HG02759 (cell line): ENCODE measurements around the gene TRAPPC2L.
A peak's percentile ranks its signal among the peaks of the same experiment; 100 is the strongest.

ENCODE experiments used
- ATAC-seq: cut with Tn5 transposase; IDR thresholded peaks from one replicate; pipeline ENCODE4 v1.9.1; 2021; ENCODE audit warnings: mild to moderate bottlenecking, moderate library complexity; ENCODE audit not compliant: unreplicated experiment

TRAPPC2L gene

DNA sequence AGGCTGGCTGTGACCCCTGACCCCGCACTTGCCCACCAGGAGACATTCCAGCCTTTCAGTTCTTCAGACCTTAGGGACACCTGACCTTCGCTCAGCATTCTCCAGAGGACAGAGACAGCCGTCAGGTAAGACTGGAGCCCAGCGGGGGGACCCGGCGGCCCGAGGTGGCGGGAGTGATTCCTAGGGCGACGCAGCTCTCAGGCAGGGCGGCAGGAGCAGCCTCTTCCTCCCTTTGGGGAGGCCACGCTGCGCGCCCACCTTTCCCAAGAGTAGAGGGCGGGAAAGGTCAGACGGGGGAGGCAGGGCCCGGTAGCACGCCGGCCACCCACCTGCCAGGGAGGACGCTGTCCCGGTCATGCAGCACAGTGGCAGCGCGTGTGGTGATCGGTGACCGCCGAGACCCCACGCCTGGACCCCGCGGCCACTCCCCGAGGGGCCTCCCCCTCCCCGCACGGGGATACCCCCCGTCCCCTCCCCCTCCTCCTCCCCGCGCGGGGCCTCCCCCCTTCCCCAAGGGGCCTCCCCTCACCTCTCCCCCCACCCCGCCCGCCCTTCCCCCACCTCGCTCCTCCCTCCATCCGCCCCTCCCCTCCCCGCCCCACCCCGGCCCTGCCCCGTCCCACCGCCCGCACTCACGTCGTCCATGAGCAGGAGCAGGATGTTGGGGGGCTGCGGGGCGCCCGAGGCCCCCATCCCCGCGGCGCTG is 652 bp upstream of the TRAPPC2L start:
- ATAC-seq, result no peak

DNA sequence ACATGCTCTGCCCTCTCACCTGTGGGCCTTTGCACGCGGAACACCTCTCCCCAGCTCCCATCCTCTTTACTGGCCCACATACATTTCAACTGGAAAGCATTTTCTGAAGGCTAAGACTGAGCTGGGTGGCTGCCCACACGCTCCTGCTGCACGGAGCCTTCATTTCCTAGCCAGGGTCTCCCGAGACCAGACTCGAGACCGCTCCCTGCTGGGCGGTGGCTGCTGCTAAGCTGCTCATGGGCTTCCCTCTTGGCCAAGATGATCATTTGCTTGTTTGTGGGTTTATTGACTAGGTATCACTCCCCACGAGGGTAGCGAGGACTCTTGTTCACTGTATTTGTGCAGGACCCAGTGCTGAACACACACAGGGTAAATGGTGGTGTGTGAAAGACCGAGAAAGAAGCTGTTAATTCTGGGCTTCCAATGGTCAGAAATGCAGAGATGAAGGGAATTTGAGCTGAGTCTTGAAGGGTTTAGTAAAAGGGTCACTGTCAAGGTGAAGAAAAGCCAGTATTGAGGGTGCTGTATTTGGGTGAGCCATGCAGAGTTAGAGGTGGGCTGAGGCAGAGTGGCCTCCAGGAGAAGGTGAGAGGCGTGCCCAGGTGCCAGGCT is 907 bp downstream of the TRAPPC2L start:
- ATAC-seq, result peak; percentile 42

DNA sequence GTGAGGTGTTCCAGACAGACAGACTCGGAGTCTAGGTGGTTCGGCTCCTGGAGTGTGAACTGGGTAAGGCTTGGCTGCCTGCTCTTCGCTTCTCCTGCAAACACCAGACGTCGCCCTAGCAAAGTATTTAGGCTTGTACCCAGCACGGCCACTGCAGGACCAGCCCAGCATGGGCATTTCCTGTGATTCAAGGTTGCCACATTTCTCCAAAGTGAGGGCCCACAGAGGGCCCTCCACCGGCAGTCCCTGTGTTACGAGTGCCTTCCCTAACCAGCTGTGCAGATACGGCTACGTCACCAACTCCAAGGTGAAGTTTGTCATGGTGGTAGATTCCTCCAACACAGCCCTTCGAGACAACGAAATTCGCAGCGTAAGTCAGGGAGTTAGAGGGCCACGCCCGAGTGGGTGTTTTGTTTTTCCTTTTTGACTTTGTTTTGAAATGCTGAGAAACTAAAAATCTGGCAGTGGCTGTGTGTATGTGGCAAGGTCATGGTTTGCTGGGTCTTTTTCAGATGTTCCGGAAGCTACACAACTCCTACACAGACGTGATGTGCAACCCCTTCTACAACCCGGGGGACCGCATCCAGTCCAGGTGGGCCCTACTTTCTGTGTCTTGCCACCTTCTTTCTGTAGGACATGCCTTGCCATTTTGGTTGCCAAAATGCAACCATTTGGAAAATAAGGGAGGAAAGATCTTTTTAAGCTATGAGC is 2.6 kb downstream of the TRAPPC2L start:
- ATAC-seq, result no peak

DNA sequence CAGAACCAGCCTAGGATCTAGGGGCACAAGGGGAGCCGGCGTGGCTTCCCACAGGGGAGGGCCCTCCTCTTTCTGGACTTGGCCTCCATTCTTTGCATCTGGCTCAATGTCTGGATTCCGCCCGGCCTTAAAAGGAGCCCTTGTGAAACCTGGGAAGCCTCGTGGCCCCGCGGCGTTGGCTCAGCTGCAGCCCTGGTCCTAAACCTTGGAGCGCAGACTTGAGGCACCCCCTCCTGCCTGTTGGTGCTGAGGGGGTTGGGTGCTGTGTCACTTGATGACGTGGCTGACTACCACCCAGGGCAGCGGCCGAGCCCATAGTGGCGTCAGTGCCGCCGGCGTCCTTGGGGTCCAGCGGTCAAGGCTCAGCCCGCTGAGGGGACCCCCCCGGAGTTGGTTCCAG is 4.4 kb downstream of the TRAPPC2L start:
- ATAC-seq, result no peak

DNA sequence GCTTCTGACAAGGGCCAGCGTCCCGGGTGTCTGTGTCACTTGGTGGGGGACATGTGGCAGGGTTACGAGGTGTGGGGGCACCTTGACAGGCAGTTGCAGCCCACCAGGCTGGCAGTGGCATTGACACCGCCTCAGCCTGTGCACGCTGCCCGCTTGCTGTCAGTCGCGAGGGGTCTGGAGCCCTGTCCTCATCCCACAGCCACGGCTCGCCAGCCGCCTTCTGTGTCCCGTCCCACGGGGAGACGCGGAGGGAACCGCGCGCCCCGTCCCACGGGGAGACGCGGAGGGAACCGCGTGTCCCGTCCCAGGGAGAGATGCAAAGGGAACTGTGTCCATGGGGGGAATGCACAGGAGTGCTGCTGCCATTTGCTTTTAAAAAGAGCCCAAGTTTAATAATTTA is 6.0 kb downstream of the TRAPPC2L start:
- ATAC-seq, result no peak

DNA sequence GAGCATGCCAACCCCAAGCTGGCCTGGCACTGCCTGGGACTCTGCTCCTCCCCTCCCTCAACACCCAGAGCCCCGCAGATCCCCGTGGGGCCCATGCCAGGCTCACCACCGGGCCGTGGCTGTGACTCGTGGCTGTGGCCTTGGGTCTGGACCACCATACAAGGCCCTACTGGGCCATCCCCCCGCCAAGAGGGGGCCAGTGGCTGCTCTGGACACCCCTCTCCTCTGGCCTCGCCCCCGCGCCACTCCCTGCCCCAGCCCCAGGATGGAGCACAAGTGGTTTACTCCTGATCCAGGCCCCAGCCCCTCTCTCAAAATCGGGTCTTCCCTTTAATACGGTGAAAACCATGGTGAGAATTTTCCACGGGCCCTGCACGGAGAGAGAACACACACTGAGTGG is 6.5 kb downstream of the TRAPPC2L start:
- ATAC-seq, result no peak

DNA sequence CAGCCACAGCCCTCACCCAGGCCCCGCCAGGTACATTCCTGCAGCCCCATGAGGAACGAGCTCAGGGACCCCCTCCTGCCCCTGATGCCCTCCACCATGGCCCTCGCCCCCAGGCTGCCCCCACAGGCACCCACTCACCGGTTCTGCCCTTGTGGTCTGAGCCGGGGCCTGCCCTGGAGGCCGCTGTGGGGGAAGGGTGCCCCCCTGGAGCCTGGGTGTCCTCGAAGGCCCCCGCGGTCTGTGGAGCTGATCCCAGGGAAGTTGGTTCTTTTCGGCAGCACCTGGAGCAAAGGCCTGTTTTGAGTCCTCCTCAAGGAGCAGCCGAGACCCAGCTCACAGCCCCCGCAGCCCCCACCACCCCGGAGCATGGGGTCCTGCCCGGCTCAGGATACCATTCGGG is 7.2 kb downstream of the TRAPPC2L start:
- no peak for ATAC-seq

DNA sequence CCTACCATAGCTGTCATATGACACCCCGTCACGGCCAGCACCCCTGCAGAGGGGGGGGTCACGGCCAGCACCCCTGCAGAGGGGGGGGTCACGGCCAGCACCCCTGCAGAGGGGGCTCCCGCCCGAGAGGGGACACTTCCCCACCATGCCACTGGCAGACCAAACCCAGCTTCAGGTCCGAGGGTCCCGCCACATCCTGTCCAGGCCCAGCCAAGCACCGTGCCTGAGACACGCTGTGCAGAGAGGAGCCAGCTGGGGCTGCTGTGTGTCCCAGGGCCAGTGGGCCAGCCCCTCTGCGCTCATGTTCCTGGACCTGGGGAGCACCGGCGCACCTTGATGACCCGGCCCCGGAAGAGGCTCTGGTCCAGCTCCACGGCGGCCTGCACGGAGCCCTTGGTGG is 7.6 kb downstream of the TRAPPC2L start:
- ATAC-seq, result no peak

DNA sequence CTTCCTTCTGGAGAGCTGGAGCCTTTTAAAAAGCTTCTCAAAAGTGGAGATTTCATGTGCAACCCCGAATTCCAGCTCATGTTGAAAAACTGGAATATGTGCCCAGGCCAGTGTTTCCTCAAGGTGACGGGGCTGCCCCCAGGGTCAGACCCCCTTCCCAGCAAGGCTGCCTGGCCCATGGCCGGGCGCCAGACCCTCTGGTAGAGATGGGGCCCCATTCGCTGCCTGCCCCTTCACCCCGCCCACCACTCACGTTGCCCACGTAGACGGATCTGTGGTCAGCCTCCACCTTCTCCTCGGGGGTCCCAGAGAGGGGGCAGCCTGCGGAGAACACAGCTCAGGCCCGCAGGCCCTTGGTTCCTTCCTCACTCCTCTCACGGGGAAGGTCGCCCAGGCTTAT is 8.4 kb downstream of the TRAPPC2L start:
- no peak for ATAC-seq

DNA sequence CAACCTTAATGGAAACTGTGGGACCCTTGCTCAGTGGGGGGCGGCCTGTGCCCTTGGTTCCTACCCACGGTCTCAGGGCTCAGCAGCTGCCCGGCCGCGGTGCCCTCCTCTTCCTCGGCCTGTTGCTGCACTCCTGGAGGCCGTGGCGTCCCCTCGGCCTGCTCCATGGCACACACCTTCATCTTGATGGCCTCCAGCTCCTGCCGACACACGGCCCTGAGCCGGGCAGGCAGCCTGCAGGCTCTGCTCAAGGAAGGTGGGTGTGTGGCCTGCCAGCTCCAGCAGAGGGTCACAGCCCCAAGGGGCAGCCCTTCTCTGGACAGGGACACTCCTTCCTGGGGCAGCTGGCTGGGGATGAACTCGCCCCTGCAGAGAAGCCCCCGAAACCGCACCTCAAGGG is 8.8 kb downstream of the TRAPPC2L start:
- ATAC-seq, result no peak

DNA sequence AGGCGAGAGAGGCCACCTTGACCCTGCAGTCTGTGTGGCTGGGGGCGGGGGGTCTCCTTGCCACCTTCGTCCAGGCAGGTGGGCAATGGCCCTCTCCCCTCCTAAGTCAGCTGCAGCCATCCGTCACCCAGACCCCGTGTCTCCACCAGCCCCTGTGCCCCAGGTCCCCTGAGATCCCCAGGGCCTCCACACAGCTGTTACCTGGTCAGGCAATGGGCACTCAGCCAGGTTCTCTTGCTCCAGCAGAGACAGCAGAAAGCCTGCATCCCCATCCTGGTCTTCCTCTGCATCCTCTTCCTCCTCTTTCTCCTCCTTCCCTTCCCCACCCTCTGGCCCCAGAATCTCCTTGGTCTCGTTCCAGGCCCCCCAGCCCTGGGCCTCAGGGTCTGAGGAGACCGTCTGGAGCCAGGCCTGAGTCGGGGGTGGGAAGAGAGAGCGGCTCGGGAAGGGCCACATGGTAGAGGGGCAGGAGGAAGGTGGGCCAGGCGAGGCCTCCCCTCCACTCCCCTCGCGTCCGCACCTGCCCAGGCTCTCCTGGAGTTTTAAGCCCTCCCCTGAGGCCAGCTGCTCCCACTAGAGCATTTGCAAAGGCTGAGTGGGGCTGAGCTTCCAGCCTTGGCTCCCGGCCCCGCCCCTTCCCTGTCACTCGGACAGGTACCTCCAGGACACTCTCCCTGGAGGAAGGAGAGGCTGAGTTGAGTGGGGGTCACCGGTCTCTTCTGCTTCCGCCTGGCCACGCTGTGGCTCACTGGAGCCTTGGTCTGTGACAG is 9.4 kb downstream of the TRAPPC2L start, which contains the start of gene PABPN1L:
Gene PABPN1L (minus strand): TSS at position 510 of the 770 bp plus-strand sequence. CDS start 54 bp downstream, at position 456.
- ATAC-seq, result no peak

DNA sequence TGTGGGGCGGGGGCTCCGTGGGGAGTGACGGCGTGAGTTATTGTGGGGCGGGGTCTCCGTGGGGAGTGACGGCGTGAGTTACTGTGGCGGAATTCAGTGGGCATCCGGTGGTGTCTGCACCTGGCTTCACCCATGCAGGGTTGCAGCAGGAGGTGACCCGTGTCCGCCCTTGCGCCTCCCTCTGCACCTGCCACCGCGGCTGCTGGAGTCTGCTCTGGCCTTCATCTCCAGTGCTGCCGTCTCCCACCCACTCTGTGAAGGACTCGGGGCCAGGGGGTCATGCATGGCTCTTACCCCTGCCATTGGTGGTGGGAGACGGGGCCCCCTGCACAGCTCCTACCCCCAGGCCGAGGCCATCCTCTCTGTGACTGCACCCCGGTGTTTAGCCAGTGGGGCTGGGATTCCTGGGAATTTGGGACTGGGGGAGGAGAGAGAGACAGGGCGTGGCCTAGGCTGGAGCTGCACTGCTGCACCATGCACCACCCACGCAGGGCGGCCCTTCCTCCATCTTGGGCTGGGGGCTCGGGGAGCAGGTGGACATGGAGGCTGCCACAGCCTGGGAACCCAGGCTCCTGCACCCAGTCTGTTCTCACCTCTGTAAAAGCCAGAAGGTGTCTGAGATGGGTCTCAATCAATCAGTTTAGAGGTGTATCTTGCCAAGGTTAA is 10.8 kb downstream of the TRAPPC2L start:
- ATAC-seq, result no peak

DNA sequence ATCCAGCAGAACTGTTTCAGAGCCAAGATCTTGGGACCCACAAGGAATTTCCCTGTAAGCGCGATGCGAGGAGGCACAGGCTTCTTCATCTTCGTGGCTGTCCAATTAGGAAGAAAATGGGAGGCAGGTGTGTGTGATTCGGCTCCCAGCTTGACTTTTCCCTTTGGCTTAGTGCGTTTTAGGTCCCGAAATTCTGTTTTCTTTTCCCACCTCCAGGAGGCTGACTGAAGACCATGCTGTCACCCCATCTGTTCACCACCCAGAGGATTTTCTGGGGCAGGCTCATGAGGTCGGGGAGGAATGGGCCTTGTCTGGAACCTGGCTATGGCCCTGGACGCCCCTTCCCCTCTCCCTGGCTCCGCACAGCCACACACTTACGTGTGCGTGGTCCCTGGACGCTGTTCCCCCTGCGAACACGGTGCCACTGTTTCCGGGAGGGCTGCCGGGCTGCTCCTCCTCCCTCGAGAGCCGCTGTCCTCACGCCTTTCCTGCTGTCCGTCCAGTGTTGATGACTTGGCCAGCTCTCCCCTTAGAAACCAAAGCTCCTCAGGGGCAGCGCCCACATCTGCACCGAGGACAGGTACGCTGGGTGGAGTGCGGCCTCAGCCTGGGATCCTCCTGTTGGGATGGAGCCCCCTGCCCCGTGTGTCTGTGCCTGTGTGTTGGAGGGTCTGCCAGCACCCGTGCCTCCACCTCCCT is 12.2 kb downstream of the TRAPPC2L start:
- no peak for ATAC-seq

DNA sequence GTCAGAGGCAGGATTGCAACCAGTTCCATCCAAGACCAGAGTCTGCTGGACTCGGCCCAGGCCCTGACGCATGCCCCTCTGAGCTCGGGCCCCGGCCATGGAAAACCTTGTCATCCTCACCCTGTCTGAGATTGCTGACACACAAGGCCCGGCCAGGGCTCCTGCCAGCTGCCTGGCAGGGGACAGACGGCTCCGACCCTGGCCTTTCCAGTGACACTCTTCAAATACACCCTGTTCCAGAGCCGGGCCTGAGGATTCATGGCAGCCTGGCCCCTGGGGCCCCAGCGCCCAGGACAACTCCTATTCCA is 12.7 kb downstream of the TRAPPC2L start:
- ATAC-seq, result no peak

DNA sequence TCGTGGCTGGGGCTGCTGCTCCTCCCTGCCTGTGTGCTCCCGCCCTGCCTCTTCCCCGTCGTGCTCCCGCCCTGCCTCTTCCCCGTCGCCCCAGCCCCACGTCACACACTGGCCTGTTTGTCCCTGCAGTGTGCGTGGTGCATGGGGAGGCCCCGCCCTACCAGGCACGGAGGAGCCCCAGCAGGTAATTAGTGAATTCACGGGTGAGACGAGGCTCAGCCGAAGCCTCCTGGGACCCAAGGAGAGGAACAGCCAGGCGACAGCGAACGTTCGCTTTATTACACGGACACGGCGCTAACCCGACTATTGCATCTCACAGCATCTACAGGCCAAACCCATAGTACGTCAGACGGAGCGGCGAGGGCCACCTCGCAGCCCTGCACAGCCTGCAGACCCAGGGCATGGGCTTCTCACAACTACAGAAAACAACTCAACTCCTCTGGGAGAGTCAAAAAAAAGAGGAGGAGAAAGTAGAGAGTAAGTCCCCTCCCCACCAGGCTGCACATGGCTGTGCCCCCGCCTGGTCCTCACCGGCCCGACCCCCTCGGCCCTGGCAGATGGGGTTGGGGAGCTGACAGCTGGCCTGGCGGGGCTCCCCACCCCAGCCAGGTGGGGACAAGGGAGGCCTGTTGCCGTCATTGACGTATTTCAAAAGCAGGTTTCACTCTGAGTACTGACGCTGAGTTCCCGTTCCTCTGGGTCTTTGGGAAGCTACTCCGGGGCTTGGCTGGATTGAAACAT is 13.9 kb downstream of the TRAPPC2L start:
- no peak for ATAC-seq

DNA sequence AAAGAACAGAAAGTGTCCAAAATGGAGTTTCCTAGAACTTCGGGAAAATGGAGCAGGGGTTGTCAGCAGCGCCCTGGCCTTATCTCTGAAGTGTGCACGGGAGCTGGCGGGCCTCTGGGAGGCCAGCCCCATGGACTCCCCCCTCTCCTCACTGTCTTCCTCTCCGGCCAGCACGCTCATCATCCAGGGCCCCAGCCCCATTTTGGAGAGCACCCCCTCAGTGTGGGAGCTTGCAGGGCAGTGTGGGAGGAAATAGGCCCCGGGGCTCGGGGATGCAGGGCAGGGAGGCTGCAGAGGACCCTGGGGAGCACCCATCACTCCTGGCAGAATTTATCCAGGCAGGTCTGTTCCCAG is 14.4 kb downstream of the TRAPPC2L start:
- ATAC-seq, result no peak

DNA sequence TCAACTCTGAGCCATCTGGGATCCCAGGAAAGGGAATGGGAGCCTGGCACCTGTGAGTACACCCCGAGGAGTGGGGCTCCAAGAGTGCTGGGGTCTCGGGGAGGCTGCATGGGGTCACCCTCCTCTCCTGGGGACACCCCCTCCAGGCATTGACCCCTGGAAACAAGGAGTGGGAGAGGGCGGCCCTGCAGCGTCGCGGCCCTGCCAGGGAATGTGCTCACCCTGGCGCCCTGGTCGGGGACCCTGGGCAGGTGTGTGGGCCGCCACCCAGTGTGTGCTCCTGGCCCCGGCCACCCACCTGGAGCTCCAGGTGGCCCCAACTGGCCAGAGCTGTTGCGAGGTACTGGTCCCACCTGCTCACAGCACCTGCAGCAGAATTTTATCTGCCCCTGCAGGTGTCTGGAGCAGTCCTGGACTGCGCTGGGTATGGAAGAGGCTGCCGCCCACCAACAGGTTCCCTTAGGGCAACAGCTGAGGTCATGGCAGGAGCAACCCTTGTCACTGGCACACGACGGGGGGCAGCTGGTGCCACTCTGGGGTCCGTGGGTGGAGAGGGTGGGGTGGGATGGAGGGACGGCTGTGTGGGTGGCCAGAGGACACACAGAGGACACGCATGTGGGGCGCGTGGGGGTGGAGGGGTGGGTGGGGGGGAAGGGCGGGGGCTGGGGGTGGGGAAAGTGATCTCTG is 14.9 kb downstream of the TRAPPC2L start:
- ATAC-seq, result no peak

DNA sequence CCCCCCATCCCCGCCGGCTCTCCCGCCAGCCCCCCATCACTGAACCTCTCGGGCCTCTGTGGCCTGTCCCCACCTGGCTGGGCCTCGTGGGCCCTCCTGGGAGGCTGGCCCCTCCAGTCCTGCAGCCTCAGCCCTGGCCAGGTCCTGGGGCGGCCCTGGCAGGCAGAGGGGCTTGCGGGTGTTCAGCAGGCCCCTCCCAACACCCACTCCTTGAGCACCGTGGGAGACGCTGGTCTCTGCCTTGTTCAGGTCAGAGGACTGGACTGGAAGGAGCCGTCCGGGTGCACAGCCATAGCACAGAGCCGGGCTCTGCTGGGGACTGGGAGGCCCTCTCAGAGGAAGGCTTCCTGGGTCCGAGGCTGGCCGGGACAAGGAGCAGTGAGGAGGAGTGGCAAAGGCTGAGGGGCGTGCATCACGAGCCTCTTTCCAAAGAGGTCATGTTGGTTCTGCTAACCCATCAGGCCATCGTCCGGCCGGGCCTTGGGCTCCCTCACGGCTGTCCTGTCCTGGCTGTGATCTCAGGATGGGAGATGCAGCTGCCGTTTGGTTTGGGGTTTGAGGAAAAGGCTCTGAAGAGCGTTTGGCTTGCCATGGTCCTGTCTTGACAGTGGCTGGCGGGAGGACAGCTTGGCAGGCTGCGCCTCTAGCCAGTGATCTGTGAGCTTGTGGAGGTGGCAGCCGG is 15.9 kb downstream of the TRAPPC2L start:
- ATAC-seq, result no peak
